CD4-positive, alpha-beta T cell treated with Interleukin-4 for 4 hours (primary cell): ENCODE data around the gene ASIC2.

Experiments
- DNase-seq: peaks from one replicate; pipeline ENCODE4 v3.0.0-alpha.2; 2020

ASIC2 gene

DNA sequence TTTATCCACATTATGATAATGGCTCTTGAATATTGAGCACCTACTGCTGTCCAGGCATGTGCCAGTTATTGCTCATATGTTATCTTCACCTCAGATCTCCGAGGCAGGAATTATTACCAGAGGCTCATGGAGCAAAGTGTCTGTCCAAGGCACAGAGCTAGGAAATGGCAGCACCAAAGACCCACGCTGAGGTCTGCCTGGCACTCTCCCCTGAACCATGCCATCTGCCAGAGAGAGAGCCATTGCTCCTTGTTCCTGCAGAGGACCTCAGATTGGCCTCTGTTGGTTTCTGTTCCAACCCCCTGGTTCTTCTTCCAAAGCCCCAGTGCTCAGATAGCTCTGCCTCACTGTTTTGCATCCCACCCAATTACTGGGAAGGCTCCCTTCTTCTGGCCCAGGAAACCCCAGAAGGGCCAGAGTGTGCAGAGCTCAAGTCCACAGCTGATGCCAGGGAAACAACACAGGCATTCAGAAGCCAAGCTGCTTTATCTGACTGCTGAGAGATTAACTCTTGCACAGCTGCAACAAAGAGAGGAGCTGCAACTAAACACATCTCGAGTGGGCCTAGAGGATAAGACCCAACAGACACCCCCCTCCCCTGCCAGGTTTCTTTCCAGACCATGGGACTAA is 5.9 kb downstream of the ASIC2 start:
- no peak for DNase-seq

GRCh38 chr17:33285413-33285812 is 7.7 kb downstream of the ASIC2 start:
- no peak for DNase-seq

GRCh38 chr17:33284022-33284421 is 9.1 kb downstream of the ASIC2 start:
- DNase-seq, result no peak

DNA sequence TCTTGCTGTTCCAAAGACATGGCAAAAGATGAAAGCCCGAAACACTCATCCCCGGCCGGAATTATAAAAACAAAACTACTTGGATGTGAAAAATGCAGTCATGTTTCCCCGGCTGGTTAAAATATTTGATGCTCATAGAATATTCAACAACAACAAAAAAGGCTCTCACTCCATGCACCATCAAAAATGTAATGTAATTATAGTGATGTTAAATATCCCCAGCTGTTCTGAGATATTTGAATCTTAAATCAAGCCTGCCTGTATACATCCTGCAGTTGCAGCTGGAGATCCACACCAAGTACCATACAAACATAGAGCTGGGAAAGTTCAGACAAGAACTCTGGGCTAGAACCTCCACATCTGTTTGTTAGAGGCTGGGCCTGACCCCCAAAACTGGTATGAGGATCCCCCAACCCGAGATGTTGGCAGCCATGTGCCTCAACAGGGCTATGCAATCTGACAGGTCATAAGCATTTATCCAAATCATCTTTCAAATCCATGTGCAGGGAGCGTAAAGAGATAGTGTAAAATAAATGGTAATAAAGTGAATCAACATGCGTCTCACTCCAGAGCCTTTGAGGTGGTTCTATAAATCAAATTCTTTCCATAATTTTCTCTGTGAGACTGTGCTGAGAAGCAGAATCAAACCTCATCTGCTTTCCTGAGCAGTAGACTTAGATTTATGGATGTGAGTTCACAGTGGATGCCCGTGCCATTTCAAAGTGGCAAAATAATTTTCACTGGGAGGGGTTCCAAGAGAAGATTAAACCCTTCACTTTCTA is 12.7 kb downstream of the ASIC2 start:
- no peak for DNase-seq

DNA sequence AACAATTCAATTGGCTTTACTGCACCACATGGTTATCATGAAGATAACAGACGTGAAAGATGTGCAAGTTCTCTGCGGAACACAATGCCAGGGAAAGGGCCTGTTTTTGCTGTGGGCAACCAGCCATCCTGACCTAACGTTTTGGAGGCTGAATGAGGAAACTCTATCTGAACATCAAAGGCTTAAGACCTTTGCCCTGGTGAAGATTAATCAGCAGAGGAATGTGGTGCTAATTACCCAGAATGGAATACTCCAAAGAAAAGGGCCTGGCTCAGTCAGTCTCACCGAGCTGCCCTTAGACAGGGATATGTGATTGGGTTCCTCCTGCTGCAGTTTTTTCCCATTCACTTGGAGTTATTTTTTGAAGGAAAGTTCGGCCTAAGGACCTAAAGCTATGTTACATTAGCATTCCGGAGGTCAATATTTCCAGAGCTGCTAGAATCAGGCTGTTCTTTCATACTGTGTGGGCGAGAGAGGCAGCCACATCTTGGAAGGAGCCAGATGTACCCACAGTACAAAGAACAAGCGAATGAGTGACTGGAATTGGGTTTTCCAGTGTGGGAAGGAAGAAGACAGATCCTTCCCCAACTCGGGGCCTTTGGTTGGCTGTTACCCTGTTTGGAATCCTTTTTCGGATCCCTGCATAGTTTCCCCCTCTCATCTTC is 15.5 kb downstream of the ASIC2 start:
- DNase-seq, result no peak

- no peak for DNase-seq
These were observed 19.2 kb downstream of the ASIC2 start for GRCh38 chr17:33273743-33274410.

GRCh38 chr17:33273271-33273670 is 19.8 kb downstream of the ASIC2 start:
- DNase-seq, result no peak

DNA sequence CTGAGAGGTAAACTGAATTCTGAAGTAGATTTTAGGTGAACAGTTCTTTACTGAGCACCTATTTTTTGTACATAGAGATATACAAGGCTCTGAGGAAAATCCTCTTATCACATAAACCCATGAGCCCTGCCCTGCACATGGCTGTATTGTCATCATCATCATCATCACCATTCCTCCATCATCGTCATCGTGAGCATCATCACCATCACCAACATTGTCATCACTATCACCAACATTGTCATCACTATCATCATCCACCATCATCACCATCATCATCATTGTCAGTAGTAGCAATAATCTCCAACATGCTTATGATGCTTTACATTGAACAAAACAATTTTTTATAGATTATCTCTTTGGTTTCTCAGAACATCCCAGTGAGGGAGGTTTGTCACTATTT is 20.7 kb downstream of the ASIC2 start:
- no peak for DNase-seq

- no peak for DNase-seq
These were observed 23.6 kb downstream of the ASIC2 start for GRCh38 chr17:33269337-33270060.

DNA sequence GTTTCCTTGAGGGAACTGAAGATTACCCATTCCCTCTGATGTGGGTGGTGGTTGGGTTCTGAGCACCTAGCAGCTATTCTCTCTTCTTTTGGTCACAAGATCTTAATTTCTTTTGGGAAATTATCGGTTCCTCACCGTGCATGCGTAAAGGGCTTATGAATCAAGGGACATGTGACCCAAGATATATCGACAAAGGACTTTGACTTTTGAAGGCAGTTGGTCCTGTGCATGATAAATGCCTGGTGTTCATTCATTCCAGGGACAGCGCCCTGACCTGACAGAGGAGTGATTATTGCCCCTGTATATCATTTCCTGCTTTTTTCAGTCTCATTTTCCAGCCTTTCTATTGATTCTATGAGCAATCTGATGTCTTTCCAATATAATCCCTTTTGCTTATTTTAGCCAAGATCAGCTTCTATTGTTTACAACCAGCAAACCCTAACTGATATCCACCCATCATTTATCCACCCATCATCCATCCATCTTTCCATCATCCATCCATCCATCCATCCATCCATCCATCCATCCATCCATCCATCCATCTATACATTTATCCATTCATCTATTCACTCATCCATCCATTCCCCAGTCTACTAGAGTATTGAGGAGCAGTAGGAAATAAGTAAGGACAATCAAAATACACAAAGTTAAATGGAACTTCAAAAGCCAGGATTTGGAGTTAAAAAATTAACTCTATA is 25.1 kb downstream of the ASIC2 start:
- no peak for DNase-seq

DNA sequence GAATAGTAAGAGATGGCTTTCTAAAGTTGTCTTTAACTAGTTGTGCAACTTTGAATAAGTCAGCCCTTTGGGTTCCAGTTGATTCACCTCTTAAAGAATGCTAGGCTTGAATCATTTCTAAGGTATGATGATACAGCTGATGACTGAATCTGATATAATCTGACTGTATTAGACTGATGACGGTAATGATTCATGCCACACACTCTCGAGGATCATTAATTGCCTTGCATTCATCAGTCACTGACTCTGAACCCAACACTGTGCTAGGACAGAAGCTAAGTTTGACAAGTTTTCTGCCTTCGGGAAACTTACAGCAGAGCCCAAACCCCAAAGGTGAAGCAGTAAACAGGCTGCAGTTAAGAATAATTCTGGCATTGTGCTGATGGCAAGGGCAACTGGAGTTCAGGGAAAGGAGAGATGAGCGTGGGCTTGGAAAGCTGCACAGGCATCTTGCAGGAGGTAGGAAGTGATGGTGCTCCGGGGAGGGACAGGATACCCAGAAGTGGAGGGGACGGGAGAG is 25.8 kb downstream of the ASIC2 start:
- DNase-seq, result no peak

- no peak for DNase-seq
These were observed 26.5 kb downstream of the ASIC2 start for GRCh38 chr17:33266611-33267010.

DNA sequence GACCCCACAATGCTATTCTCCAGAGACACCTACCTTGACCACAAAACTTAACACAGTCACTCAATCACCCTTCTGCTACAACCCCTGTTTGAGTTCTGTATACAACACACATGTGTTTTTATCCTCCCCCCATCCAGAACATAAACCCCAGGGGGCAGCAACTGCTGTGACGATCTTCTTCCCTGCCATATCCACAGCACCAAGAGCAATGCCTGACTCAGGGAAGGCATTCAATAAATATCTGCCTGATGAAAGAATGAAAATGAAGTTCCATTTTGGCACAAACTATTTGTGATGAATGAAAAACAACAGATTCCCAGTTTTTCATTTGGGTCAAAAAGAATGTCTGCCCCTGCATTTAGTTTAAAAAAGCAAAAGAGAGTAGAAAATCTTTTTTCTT is 27.0 kb downstream of the ASIC2 start:
- DNase-seq, result no peak

DNA sequence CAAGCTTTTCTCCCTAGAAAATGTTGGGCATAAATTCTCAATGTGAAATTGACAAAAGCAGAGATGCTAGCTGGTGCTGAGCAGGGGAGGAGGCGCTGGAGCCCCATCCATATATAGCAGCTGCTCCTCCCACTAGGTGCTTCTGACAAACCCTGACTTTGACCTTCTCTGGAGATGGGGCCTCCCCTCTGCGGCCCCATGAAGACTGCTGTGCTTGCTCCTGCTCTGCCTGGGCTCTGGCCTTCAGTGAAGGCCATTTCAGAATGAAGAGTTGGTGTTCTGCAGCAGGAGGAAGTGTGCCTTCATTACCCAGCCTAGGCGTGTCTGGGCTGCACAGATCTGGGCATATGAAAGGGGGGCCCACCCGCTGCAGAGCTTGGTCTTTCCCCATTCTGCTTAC is 29.7 kb downstream of the ASIC2 start:
- DNase-seq, result no peak

DNA sequence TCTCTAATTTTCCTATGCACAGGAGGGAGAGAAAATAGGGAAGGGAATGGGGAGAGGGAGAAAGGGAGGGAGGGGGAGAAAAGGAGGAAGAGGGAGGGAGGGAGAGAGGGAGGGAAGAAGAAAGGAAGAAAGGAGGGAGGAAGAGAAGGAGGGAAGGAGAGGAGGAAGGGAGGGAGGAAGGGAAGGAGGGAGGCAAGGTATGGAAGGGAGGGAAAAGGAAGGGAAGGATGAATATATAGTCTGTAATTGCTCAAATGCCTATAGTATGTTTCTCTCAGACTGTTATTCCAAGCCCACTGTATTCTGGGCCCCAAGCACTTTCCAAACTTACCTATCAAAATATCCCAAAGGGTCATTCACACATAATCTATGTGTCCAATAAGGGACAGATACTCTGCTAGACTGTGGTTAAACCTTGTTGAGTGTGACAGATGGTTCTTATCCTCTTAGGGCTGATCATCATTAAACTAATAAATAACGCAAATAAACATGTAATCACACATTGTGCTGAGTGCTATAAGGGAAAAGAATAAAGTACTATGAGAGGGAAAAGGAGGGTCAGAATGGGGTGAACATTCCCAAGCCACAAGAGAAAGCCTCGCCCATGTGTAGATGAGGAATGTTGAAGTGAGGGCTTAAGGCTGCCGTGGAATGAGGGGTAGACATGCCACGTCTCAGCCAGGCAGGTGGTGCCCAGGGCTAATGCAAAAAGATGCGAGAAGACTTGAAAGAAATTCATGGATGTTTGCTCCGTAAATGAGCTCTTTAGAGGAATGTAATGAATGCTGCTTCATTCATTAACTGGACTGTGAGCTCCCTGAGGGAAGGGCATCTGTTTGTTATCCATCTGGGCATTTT is 30.6 kb downstream of the ASIC2 start:
- no peak for DNase-seq

DNA sequence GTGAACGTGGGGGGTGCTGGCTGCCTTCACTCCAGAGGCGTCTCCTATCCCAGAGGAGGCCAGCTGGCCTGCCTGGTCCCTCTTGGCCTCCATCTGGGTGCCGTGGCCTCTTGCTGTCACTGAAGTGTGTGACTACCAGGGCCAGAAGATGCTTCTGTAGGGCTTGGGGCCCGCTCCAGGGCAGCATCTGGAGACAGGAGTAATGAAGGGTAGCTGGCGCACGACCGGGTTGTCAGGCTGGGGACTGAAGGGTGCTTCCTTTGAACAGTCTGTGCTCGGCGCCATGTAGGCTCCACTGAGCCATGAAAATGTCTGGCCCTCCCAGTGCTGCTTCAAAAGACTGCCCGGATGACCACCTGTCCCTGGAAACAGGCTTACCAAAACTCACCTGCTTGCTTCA is 31.3 kb downstream of the ASIC2 start:
- no peak for DNase-seq

DNA sequence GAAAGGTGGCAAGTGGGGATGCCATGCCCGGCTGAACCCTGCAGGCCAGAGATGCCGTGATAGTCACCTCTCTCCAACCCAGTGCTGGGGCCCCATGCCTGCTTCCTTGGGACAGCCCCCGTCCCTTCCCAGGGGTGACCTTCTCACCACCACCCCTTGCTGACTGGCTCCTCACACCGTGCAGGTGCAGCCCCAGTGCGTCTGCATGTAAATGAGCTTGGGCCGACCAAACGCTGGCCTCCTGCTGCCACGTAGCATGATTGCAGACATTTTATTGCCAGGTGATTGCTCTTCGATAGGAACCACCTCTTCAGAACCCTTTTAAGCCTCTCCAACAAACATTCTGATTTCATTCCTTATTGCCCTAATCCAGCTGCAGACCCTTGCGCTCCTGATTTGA is 32.5 kb downstream of the ASIC2 start:
- no peak for DNase-seq

GRCh38 chr17:33258296-33258695 is 34.8 kb downstream of the ASIC2 start:
- DNase-seq, result no peak

DNA sequence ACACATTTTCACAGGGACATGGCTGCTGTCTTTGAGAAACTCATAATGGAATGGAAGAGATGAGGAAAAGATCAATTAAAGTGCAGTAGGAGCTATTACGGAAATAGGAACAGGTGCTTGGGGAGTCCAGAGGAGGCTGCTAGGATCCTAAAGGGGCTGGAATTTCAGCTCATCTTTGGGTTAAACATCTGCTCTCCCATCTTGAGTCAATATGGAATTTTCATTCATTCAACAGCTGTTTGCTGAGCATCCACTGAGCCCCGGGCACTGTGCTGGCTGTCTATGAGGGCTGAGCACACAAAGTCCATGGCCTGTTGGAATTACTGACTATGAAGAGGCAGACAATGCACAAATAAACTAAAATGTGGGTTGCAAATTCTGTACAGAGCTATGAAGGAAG is 47.9 kb downstream of the ASIC2 start:
- no peak for DNase-seq

DNA sequence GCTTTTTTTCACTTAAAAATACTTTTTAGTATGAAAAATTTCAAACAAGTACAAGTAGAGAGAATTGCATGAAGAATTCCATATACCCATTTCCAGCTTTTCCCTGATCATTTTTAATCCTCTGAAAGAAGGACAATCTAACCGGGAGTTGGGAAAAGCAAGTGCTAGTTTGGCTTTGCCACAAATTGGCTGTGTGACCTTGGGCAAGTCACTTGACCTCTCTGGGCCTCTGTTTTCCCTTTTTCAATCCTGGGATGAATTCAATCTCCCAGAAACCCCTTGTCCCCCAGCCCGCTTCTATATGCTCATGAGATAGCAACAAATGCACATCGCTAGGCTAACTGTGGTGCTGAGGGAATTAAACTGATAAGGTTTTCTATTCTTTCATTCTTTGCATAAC is 49.4 kb downstream of the ASIC2 start:
- DNase-seq, result no peak
